ENCODE measurements around the gene RHBDL1. TPM values are rescaled to one million over a fixed set of nuclear protein-coding genes. Genes with fewer than 3 reads are reported as not detected.

RHBDL1 gene
- total and polyA plus RNA-seq, 9 of the 15 experiments (the other 6 are each of a cell fraction or from before 2014, with no cell fraction given), result 0.03 to 5.6 (median 1.3) TPM; not detected in 1

DNA sequence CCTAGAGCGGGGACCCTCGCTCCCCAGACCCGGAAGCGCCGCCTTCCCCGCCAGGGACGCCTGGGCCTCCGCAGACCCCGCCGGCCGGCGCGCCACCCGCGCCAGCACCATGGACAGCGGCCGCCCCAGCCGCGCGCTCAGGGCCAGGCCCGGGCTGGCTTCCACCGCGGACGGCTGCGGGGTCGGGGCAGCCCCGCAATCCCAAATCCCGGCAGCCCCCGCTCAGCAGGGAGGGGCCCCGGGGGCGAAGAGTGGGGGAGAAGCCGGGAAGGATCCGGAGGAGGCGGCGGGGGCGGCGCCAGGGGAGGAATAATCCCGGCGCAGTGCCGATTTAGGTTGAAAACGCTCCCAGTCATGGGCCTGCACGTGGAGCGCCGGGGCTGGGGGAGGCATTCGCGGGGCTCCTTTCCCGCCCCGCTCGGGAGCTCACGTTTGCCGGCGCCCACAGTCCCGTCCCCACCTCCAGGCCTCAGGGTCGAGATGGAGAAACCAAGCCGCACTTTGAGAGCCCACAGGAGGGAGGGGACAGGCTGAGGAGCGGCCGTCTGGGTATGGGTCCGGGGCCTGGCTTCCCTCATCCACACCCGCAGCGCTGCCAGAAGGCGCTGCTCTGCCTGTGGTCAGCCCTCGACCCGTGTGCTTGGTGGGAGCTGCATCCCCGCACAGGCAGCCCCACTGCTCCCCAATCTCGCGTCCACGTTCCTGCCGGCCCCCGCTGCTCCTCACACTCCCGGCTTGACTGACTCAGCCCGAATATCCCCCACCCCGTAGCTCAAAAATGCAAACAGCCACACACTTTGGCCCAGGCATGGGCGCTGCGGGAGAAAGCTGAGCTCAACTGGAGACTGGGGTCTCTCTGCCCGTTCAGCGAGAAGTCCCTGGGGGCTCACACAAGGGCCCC lies 25.5 kb downstream of the RHBDL1 start (continued):
- TF ChIP-seq, protein P1, sequence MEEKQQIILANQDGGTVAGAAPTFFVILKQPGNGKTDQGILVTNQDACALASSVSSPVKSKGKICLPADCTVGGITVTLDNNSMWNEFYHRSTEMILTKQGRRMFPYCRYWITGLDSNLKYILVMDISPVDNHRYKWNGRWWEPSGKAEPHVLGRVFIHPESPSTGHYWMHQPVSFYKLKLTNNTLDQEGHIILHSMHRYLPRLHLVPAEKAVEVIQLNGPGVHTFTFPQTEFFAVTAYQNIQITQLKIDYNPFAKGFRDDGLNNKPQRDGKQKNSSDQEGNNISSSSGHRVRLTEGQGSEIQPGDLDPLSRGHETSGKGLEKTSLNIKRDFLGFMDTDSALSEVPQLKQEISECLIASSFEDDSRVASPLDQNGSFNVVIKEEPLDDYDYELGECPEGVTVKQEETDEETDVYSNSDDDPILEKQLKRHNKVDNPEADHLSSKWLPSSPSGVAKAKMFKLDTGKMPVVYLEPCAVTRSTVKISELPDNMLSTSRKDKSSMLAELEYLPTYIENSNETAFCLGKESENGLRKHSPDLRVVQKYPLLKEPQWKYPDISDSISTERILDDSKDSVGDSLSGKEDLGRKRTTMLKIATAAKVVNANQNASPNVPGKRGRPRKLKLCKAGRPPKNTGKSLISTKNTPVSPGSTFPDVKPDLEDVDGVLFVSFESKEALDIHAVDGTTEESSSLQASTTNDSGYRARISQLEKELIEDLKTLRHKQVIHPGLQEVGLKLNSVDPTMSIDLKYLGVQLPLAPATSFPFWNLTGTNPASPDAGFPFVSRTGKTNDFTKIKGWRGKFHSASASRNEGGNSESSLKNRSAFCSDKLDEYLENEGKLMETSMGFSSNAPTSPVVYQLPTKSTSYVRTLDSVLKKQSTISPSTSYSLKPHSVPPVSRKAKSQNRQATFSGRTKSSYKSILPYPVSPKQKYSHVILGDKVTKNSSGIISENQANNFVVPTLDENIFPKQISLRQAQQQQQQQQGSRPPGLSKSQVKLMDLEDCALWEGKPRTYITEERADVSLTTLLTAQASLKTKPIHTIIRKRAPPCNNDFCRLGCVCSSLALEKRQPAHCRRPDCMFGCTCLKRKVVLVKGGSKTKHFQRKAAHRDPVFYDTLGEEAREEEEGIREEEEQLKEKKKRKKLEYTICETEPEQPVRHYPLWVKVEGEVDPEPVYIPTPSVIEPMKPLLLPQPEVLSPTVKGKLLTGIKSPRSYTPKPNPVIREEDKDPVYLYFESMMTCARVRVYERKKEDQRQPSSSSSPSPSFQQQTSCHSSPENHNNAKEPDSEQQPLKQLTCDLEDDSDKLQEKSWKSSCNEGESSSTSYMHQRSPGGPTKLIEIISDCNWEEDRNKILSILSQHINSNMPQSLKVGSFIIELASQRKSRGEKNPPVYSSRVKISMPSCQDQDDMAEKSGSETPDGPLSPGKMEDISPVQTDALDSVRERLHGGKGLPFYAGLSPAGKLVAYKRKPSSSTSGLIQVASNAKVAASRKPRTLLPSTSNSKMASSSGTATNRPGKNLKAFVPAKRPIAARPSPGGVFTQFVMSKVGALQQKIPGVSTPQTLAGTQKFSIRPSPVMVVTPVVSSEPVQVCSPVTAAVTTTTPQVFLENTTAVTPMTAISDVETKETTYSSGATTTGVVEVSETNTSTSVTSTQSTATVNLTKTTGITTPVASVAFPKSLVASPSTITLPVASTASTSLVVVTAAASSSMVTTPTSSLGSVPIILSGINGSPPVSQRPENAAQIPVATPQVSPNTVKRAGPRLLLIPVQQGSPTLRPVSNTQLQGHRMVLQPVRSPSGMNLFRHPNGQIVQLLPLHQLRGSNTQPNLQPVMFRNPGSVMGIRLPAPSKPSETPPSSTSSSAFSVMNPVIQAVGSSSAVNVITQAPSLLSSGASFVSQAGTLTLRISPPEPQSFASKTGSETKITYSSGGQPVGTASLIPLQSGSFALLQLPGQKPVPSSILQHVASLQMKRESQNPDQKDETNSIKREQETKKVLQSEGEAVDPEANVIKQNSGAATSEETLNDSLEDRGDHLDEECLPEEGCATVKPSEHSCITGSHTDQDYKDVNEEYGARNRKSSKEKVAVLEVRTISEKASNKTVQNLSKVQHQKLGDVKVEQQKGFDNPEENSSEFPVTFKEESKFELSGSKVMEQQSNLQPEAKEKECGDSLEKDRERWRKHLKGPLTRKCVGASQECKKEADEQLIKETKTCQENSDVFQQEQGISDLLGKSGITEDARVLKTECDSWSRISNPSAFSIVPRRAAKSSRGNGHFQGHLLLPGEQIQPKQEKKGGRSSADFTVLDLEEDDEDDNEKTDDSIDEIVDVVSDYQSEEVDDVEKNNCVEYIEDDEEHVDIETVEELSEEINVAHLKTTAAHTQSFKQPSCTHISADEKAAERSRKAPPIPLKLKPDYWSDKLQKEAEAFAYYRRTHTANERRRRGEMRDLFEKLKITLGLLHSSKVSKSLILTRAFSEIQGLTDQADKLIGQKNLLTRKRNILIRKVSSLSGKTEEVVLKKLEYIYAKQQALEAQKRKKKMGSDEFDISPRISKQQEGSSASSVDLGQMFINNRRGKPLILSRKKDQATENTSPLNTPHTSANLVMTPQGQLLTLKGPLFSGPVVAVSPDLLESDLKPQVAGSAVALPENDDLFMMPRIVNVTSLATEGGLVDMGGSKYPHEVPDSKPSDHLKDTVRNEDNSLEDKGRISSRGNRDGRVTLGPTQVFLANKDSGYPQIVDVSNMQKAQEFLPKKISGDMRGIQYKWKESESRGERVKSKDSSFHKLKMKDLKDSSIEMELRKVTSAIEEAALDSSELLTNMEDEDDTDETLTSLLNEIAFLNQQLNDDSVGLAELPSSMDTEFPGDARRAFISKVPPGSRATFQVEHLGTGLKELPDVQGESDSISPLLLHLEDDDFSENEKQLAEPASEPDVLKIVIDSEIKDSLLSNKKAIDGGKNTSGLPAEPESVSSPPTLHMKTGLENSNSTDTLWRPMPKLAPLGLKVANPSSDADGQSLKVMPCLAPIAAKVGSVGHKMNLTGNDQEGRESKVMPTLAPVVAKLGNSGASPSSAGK (IDR thresholded peaks at IDR 0.05), result no peak
- TF ChIP-seq U2AF2 (optimal IDR thresholded peaks at IDR 0.05; ENCODE audit: low read depth, low read length), result no peak
- peak in 1 of 2 experiments; percentile 49; a peak in 1 of 4 replicates for TF ChIP-seq MAZ (CRISPR knock-in tag; conservative IDR thresholded peaks at IDR 0.05 in 1 of 2, IDR thresholded peaks at IDR 0.05 in 1 of 2)
- TF ChIP-seq, protein P2, sequence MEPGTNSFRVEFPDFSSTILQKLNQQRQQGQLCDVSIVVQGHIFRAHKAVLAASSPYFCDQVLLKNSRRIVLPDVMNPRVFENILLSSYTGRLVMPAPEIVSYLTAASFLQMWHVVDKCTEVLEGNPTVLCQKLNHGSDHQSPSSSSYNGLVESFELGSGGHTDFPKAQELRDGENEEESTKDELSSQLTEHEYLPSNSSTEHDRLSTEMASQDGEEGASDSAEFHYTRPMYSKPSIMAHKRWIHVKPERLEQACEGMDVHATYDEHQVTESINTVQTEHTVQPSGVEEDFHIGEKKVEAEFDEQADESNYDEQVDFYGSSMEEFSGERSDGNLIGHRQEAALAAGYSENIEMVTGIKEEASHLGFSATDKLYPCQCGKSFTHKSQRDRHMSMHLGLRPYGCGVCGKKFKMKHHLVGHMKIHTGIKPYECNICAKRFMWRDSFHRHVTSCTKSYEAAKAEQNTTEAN (CRISPR knock-in tag; IDR thresholded peaks at IDR 0.05), result 0 out of 2 replicates have a peak, but pooled peaks have one; percentile 63
- TF ChIP-seq ZNF655 (CRISPR knock-in tag; IDR thresholded peaks at IDR 0.05), result no peak
- no peak for TF ChIP-seq DPF2 (IDR thresholded peaks at IDR 0.05)
- no peak for TF ChIP-seq ZNF12 (CRISPR knock-in tag; IDR thresholded peaks at IDR 0.05)
- TF ChIP-seq EHMT2 (IDR thresholded peaks at IDR 0.05), result peak; percentile 82

Measured in K562 (cell line).